ENCODE results near the gene YY1. TPM values are rescaled to one million over a fixed set of nuclear protein-coding genes. Genes with fewer than 3 reads are reported as not detected.

Gene YY1
- total and polyA plus RNA-seq, 2 of the 4 experiments (the other 2 are of a cell fraction), result 21.7 to 29.9 TPM

GRCh38 chr14:100190126-100190525 is 48.8 kb upstream of the YY1 start (continued):
- TF ChIP-seq CHD1 (IDR thresholded peaks at IDR 0.05; ENCODE audit: low read depth, low read length), result no peak
- TF ChIP-seq SMC3 (IDR thresholded peaks at IDR 0.05; ENCODE audit: low read depth, low read length), result no peak
- no peak for TF ChIP-seq POLR2A (IDR thresholded peaks at IDR 0.05; ENCODE audit: low read depth, low read length)
- TF ChIP-seq USF2 (IDR thresholded peaks at IDR 0.05; ENCODE audit: low read depth, low read length), result no peak
- TF ChIP-seq MXI1 (IDR thresholded peaks at IDR 0.05; ENCODE audit: borderline replicate concordance, low read depth, low read length), result no peak
